K562 (cell line): ENCODE measurements around the gene SMARCA4.

ENCODE experiments used
- BACH1 ChIP-seq: fragments of 200-800 bp; sonication (Bioruptor generic); IDR thresholded peaks from 2 replicates; pipeline ENCODE4 v1.6.1; 2016; ENCODE audit warnings: missing genetic modification characterization, missing compliant biosample characterization
- EP300 ChIP-seq: IDR thresholded peaks from 2 replicates; pipeline ENCODE4 v1.6.1; 2012; ENCODE audit warnings: low read length, improper control_type of control experiment
- NCOA2 ChIP-seq, 2 experiments: fragments of 450-650 bp; IDR thresholded peaks; 2 replicates each; pipeline ENCODE4 v1.6.1; 2018; ENCODE audit warnings: mild to moderate bottlenecking in 2 of 2, moderate library complexity in 1 of 2; ENCODE audit not compliant: partially characterized antibody in 2 of 2
- PHF21A ChIP-seq: fragments of 450-650 bp; IDR thresholded peaks from 2 replicates; pipeline ENCODE4 v1.6.1; 2017; ENCODE audit warnings: low read depth, borderline replicate concordance
- POLR2AphosphoS2 ChIP-seq: IDR thresholded peaks from 2 replicates; pipeline ENCODE4 v1.6.1; 2012; ENCODE audit warnings: low read length, improper control_type of control experiment
- POLR2AphosphoS5 ChIP-seq: IDR thresholded peaks from 2 replicates; pipeline ENCODE4 v1.6.1; 2011; ENCODE audit warnings: mild to moderate bottlenecking, low read depth, low read length, moderate library complexity; ENCODE audit not compliant: control insufficient read depth, insufficient read depth
- SMC3 ChIP-seq: conservative IDR thresholded peaks from 2 replicates; pipeline ENCODE4 v1.6.1; 2011; ENCODE audit warnings: low read depth, low read length, improper control_type of control experiment; ENCODE audit not compliant: insufficient read depth
- TAF1 ChIP-seq: IDR thresholded peaks from 2 replicates; pipeline ENCODE4 v1.6.1; 2011; ENCODE audit warnings: mild to moderate bottlenecking, low read length, moderate library complexity; ENCODE audit not compliant: insufficient read depth, control insufficient read depth, severe bottlenecking; ENCODE audit errors: extremely low read depth
- ZNF780A ChIP-seq: fragments of 250-450 bp; sonication (Bioruptor Pico); IDR thresholded peaks from 2 replicates; pipeline ENCODE4 v1.5.0; 2021; ENCODE audit warnings: mild to moderate bottlenecking
- TF ChIP-seq, protein P1 (sequence below), 2 experiments: fragments of 450-650 bp in 1 of 2; IDR thresholded peaks; 2 replicates each; pipeline ENCODE4 v1.6.1; 2011 to 2017; ENCODE audit warnings: low read depth in 2 of 2, antibody characterized with exemption in 1 of 2, borderline replicate concordance in 1 of 2, low read length in 1 of 2, mild to moderate bottlenecking in 1 of 2, mixed read lengths in 1 of 2; ENCODE audit not compliant: control insufficient read depth in 1 of 2
- TF ChIP-seq, protein P2 (sequence below), 3 experiments: IDR thresholded peaks in 2 of 3; conservative IDR thresholded peaks in 1 of 3; 2 replicates each; pipeline ENCODE4 v1.5.1; 2011 to 2012; ENCODE audit warnings: low read length in 3 of 3, mild to moderate bottlenecking in 3 of 3, control low read depth in 2 of 3, improper control_type of control experiment in 1 of 3, inconsistent platforms in 1 of 3, low read depth in 1 of 3, mixed read lengths in 1 of 3, moderate library complexity in 1 of 3; ENCODE audit not compliant: insufficient read depth in 2 of 3
- TF ChIP-seq, protein P3 (sequence below): fragments of 450-650 bp; IDR thresholded peaks from 2 replicates; pipeline ENCODE4 v1.6.1; 2016; ENCODE audit warnings: missing biosample characterization, missing genetic modification characterization

DNA sequence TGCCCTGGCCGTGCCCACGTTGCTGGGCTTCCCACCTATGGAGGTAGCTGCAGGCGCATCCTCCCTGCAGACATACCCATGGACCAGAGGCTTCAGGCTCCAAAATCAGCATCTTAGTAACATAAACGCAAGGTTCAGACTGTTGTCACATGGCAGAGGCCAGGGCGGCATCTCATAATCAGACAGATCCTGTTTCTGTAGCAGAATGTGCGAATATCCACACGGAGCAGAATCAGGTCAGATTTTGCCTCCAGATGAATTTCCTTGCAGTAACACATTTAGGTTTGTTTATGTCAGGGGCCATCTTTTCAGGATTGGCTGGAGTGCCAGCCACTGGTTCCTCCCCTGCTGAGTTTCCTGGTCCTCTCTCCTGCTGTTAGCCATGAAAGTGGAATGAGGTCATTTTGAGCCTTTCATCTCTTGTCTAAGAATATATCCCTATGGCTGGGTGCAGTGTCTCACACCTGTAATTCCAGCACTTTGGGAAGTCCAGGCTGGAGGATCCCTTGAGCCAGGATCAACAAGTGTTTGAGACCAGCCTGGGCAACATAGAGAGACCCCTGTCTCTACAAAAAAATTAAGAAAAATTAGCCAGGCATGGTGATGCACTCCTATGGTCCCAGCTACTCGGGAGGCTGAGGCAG lies 20.5 kb downstream of the SMARCA4 start:
- TF ChIP-seq, protein P1, sequence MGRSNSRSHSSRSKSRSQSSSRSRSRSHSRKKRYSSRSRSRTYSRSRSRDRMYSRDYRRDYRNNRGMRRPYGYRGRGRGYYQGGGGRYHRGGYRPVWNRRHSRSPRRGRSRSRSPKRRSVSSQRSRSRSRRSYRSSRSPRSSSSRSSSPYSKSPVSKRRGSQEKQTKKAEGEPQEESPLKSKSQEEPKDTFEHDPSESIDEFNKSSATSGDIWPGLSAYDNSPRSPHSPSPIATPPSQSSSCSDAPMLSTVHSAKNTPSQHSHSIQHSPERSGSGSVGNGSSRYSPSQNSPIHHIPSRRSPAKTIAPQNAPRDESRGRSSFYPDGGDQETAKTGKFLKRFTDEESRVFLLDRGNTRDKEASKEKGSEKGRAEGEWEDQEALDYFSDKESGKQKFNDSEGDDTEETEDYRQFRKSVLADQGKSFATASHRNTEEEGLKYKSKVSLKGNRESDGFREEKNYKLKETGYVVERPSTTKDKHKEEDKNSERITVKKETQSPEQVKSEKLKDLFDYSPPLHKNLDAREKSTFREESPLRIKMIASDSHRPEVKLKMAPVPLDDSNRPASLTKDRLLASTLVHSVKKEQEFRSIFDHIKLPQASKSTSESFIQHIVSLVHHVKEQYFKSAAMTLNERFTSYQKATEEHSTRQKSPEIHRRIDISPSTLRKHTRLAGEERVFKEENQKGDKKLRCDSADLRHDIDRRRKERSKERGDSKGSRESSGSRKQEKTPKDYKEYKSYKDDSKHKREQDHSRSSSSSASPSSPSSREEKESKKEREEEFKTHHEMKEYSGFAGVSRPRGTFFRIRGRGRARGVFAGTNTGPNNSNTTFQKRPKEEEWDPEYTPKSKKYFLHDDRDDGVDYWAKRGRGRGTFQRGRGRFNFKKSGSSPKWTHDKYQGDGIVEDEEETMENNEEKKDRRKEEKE (IDR thresholded peaks at IDR 0.05; ENCODE audit: borderline replicate concordance in 1 of 2, control insufficient read depth in 1 of 2, low read depth in 2 of 2, low read length in 1 of 2): no peak
- TF ChIP-seq, protein P2, sequence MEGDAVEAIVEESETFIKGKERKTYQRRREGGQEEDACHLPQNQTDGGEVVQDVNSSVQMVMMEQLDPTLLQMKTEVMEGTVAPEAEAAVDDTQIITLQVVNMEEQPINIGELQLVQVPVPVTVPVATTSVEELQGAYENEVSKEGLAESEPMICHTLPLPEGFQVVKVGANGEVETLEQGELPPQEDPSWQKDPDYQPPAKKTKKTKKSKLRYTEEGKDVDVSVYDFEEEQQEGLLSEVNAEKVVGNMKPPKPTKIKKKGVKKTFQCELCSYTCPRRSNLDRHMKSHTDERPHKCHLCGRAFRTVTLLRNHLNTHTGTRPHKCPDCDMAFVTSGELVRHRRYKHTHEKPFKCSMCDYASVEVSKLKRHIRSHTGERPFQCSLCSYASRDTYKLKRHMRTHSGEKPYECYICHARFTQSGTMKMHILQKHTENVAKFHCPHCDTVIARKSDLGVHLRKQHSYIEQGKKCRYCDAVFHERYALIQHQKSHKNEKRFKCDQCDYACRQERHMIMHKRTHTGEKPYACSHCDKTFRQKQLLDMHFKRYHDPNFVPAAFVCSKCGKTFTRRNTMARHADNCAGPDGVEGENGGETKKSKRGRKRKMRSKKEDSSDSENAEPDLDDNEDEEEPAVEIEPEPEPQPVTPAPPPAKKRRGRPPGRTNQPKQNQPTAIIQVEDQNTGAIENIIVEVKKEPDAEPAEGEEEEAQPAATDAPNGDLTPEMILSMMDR (IDR thresholded peaks at IDR 0.05 in 2 of 3, conservative IDR thresholded peaks at IDR 0.05 in 1 of 3; ENCODE audit: insufficient read depth in 2 of 3, low read depth in 1 of 3, low read length in 3 of 3): no peak
- no peak for TF ChIP-seq SMC3
- no peak for TF ChIP-seq ZNF780A (CRISPR knock-in tag)
- TF ChIP-seq BACH1 (tag): no peak
- TF ChIP-seq POLR2AphosphoS2: no peak
- TF ChIP-seq POLR2AphosphoS5: no peak
- TF ChIP-seq TAF1: no peak
- TF ChIP-seq PHF21A: no peak
- TF ChIP-seq, protein P3, sequence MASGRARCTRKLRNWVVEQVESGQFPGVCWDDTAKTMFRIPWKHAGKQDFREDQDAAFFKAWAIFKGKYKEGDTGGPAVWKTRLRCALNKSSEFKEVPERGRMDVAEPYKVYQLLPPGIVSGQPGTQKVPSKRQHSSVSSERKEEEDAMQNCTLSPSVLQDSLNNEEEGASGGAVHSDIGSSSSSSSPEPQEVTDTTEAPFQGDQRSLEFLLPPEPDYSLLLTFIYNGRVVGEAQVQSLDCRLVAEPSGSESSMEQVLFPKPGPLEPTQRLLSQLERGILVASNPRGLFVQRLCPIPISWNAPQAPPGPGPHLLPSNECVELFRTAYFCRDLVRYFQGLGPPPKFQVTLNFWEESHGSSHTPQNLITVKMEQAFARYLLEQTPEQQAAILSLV (tag): no peak
- no peak for TF ChIP-seq EP300
- no peak for TF ChIP-seq NCOA2 (IDR thresholded peaks at IDR 0.05; ENCODE audit: partially characterized antibody in 2 of 2)
